ENCODE results near the gene HS3ST5. TPM values are rescaled to one million over a fixed set of nuclear protein-coding genes. Genes with fewer than 3 reads are reported as not detected.

HS3ST5 gene
- total and polyA plus RNA-seq, 8 donors, result 0.08 to 0.26 (median 0.11) TPM; not detected in 4

GRCh38 chr6:114362957-114363356, 20.1 kb upstream of the HS3ST5 start:
- WGBS, 2 donors, result 97% methylated on average over 2 of the region's 2 CpGs
- Histone ChIP-seq H3K27me3 (no peaks in the 10 kb centered on the region), H3K27ac (no peak overlapping the region), H3K4me1 (no peaks in the 10 kb centered on the region), H3K9me3 (no peaks in the 10 kb centered on the region), H3K4me3 (no peak overlapping the region), H3K36me3 (no peaks in the 10 kb centered on the region)
- no peak for ATAC-seq
- intact Hi-C loops (cut with DNase I), result no loop called here
- no peak for DNase-seq
- FAIRE-seq, result no peak
- TF ChIP-seq, protein P1, sequence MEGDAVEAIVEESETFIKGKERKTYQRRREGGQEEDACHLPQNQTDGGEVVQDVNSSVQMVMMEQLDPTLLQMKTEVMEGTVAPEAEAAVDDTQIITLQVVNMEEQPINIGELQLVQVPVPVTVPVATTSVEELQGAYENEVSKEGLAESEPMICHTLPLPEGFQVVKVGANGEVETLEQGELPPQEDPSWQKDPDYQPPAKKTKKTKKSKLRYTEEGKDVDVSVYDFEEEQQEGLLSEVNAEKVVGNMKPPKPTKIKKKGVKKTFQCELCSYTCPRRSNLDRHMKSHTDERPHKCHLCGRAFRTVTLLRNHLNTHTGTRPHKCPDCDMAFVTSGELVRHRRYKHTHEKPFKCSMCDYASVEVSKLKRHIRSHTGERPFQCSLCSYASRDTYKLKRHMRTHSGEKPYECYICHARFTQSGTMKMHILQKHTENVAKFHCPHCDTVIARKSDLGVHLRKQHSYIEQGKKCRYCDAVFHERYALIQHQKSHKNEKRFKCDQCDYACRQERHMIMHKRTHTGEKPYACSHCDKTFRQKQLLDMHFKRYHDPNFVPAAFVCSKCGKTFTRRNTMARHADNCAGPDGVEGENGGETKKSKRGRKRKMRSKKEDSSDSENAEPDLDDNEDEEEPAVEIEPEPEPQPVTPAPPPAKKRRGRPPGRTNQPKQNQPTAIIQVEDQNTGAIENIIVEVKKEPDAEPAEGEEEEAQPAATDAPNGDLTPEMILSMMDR (IDR thresholded peaks at IDR 0.05), result no peak

DNA sequence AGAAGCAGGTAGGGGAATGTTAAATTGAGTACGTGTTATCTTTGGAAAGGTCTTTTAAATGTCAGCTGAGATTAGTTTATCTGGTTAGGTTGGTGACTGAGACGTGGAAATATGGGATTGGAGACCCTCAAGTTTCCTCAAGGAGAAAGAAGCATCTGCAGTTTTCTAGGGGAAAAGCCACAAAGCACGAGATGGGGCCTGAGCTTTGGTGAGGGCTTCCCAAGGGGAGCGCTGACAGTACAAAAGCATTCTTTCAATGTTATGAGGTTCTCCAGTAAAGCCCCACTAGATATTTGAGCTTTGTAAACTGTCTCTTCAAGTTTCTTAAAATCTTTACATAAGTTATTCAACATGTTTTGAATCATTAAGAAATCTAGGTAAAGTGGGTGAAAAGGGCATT, 19.6 kb upstream of the HS3ST5 start:
- H3K36me3 ChIP-seq, result no peaks in the 10 kb centered on the region
- WGBS, 2 donors, result 69 to 82% methylated on average over 4 of the region's 4 CpGs
- intact Hi-C loops (cut with DNase I), result no loop called here
- no peak for ATAC-seq
- DNase-seq, result no peak
- no peaks in the 10 kb centered on the region for H3K27me3 ChIP-seq
- no peak overlapping the region for H3K27ac ChIP-seq
- no peak overlapping the region for H3K4me3 ChIP-seq
- H3K4me1 ChIP-seq, result no peaks in the 10 kb centered on the region
- TF ChIP-seq, protein P1 (IDR thresholded peaks at IDR 0.05), result no peak
- FAIRE-seq, result no peak
- no peaks in the 10 kb centered on the region for H3K9me3 ChIP-seq

- WGBS, 2 donors, result 66 to 71% methylated on average over 1 of the region's 1 CpG
- intact Hi-C loops (cut with DNase I), result no loop called here
- ATAC-seq (no peak), DNase-seq (no peak), FAIRE-seq (no peak)
- TF ChIP-seq, protein P1 (IDR thresholded peaks at IDR 0.05), result no peak
- Histone ChIP-seq H3K4me3 (no peak overlapping the region), H3K9me3 (no peaks in the 10 kb centered on the region), H3K4me1 (no peaks in the 10 kb centered on the region), H3K36me3 (no peaks in the 10 kb centered on the region), H3K27me3 (no peaks in the 10 kb centered on the region), H3K27ac (no peak overlapping the region)
These were observed 18.2 kb upstream of the HS3ST5 start for GRCh38 chr6:114361036-114361435.

DNA sequence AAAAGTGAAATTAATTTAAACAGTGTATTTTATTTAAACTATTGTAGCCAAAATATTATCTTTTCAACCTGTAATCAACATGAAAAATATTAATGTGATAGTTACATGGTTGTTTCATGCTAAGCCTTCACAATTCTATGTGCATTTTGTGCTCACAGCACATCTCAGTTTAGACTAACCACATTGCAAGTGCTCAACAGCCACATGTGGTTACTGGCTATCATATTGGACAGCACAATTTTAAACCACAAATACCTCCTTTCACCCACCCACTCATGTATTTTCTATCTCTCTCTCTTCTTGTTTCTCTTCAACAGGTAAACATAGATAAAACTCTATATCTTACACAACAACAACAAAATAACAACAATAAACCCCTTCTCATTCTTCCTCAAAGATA, 12.5 kb upstream of the HS3ST5 start:
- Histone ChIP-seq H3K4me3 (no peak overlapping the region), H3K27ac (no peak overlapping the region), H3K27me3 (no peaks in the 10 kb centered on the region), H3K9me3 (no peaks in the 10 kb centered on the region), H3K4me1 (no peaks in the 10 kb centered on the region), H3K36me3 (no peaks in the 10 kb centered on the region)
- DNase-seq, result no peak
- FAIRE-seq, result no peak
- intact Hi-C loops (cut with DNase I), result no loop called here
- ATAC-seq, result no peak
- TF ChIP-seq, protein P1 (IDR thresholded peaks at IDR 0.05), result no peak

DNA sequence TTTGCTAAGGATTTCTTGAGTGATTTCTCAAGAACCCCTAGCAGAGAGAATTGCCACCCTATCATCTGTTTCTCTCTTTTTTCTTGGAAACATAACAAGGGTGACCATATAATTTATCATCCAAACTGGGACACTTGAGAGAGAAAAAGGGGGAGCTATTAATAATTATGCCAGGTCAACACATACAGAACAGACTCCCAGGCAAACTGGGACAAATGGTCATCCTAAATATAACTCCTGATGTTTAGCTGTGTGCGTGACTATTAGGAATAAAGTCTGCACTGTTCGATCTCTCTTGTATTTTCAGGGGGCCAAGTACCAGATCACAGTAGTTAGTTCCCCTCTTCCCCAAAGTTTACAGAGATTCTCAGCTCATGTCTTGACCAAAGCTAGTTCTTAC, 11.7 kb upstream of the HS3ST5 start:
- Histone ChIP-seq H3K4me1 (no peaks in the 10 kb centered on the region), H3K4me3 (no peak overlapping the region), H3K9me3 (no peaks in the 10 kb centered on the region), H3K27ac (no peak overlapping the region), H3K27me3 (no peaks in the 10 kb centered on the region), H3K36me3 (no peaks in the 10 kb centered on the region)
- 92 to 98% methylated on average over 2 of the region's 2 CpGs for whole genome bisulfite sequencing, 2 donors
- intact Hi-C loops (cut with DNase I), result no loop called here
- FAIRE-seq (no peak), DNase-seq (no peak), ATAC-seq (no peak)
- TF ChIP-seq, protein P1 (IDR thresholded peaks at IDR 0.05), result no peak
